Mononuclear cell (primary cell): ENCODE results near the gene POLR3E. TPM values are rescaled to one million over a fixed set of nuclear protein-coding genes. Genes with fewer than 3 reads are reported as not detected.
"Not testable (repeated sequence)": the region's sequence is repeated elsewhere in the genome, so short reads cannot be mapped to it uniquely, and the experiment has no call there.

Experiments
- H3K27me3 ChIP-seq: 2 replicates; pipeline ENCODE4 v1.6.0; 2011; ENCODE audit warnings: low read length, control low read depth; ENCODE audit not compliant: insufficient read depth
- H3K4me1 ChIP-seq: 2 replicates; pipeline ENCODE4 v1.5.1; 2011; ENCODE audit warnings: mild to moderate bottlenecking, low read length, control low read depth; ENCODE audit not compliant: insufficient read depth
- H3K4me3 ChIP-seq: 2 replicates; pipeline ENCODE4 v1.5.1; 2011; ENCODE audit warnings: mild to moderate bottlenecking, low read length, moderate library complexity
- H3K9me3 ChIP-seq: 2 replicates; pipeline ENCODE4 v1.5.1; 2011; ENCODE audit warnings: low read depth, mild to moderate bottlenecking, control low read depth, low read length
- total RNA-seq: library from RNA; depleted of rRNA; stranded (reverse); fragments of >200 nt; gene quantifications from one replicate; pipeline ENCODE4 v1.2.3, GENCODE V29; 2012

POLR3E gene
- total RNA-seq, 1 donor, result 112 TPM

DNA sequence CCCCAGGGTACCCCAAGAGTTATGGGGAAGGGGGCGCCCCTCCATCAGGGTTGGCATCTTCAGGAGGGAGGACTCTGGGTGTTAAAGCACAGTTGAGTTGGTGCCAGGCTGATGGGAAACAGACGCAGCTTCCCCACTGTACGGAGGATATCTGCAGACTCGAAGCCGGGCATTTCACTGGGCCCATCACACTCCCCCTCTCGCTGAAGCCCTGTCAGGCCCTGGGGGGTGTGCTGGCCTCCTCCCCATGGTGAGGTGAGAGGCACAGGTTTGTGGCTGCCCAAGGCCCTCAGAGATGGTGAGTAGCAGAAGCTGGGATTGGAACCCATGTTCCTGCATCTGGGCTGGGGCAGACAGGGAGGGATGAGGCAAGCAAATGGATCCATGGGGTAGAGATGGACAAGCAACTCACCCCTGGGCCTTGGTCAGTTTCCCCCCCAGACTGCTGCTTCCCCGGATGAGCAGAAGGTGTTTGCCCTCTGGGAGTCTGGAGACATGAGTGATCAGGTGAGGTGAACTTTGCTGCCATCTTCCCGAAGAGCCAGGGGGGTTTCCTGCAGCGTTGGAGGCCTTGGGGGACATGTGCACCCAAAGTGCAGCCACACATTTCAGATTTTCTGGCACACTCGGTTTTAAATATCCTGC lies 31.0 kb downstream of the POLR3E start:
- H3K4me3 ChIP-seq, result no peak overlapping the region
- peaks cover 6% of the 10 kb centered on the region for H3K4me1 ChIP-seq
- H3K9me3 ChIP-seq, result no peaks in the 10 kb centered on the region
- no peaks in the 10 kb centered on the region for H3K27me3 ChIP-seq

DNA sequence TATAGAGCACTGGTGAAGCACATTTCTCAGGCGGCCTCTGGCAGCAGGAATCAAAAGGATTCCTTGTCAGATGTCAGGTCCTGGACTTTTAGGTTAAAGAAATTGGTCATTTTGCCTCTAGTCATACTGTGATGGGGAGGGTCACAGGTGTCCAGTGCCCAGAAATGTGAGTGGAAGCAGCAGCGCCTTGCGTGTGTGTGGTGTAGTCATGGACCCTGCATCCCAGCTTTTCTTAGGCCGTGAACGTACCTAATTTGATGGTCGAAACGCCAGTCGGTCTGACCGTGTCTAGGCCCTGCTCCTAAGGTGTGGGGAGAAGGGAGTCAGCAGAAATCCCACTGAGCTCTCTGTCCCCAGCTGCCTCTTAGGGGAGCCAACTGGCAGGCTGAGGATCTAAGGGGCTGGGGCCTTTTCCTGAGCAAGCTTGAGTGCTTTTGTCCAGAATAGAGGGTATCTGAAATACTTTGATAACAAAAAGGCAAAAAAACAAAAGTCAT lies 32.0 kb downstream of the POLR3E start:
- Histone ChIP-seq H3K9me3 (no peaks in the 10 kb centered on the region), H3K4me3 (no peak overlapping the region), H3K4me1 (peaks cover 6% of the 10 kb centered on the region), H3K27me3 (no peaks in the 10 kb centered on the region)

DNA sequence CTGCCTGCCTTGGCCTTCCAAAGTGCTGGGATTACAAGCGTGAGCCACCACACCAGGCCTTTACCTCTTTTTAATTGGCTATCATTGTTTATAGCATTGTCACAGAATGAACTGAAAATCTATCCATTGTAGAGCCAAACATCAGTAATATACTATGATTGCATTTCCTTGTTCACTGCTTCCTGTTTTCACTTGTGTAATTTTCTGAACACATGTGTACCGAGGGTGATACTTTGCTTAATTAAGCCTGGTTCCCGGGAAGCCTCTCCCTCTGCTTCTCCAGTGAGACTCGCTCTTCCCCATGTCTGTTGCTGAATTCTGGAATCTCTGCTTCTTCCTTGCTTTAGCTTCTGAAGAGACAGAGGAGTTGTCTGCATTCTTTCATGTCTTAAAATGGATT lies 33.1 kb downstream of the POLR3E start:
- Histone ChIP-seq H3K4me1 (peaks cover 6% of the 10 kb centered on the region), H3K9me3 (no peaks in the 10 kb centered on the region), H3K4me3 (no peak overlapping the region), H3K27me3 (no peaks in the 10 kb centered on the region)

DNA sequence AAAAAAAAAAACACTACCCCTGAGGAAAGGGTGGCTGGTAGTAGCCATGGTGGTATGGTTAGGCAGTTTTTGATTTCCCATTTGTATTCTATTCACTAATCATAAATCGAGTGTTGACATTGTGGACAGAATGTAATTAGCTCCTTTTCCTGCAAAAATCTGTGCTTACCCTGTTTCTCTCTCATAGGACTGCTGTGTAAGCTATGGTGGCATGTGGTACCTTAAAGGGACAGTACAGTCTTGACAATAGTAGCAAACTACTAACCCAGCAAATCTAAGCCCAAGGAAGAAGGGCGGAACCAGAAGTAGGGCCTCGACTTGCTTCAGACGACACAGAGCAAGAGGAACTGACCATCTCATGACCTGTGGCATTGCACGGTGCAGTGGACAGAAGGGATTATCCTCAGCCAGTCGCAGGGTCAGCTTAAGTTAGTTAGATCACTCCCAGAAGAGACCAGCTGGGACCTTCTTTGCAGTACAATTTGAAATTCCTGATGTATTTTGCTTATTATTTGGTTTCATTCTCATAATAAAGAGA lies 36.3 kb downstream of the POLR3E start:
- Histone ChIP-seq H3K4me1 (peaks cover 6% of the 10 kb centered on the region), H3K27me3 (no peaks in the 10 kb centered on the region), H3K4me3 (no peak overlapping the region), H3K9me3 (peaks cover 23% of the 10 kb centered on the region)

DNA sequence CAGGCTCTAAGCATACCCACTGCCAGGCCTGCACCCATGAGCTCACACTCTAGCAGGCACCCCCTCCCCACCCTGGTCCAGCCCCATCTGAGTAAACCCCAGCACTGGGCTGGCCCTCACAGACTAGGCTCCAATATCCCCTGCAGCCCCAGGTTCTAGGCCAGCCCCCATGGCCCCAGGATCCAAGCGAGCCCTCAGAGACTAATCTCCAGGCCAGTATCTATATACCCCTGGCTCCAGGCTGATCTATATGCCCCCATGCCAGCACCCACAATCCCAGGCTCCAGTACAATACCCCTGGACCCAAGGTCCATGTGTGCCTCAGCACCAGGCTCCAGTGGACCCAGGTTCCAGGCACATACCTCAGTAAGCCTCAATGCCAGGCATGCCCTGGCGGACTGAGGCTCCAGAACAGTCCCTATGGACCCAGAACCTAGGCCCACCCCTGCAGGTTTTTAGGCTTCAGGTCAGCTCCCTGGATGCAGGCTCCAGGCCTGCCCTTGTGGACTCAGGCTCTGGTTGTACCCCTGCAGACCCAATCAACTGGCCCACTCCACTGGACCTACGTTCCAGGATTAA lies 38.5 kb downstream of the POLR3E start:
- Histone ChIP-seq H3K4me1 (no peaks in the 10 kb centered on the region), H3K27me3 (no peaks in the 10 kb centered on the region), H3K4me3 (no peak overlapping the region), H3K9me3 (peaks cover 23% of the 10 kb centered on the region)

DNA sequence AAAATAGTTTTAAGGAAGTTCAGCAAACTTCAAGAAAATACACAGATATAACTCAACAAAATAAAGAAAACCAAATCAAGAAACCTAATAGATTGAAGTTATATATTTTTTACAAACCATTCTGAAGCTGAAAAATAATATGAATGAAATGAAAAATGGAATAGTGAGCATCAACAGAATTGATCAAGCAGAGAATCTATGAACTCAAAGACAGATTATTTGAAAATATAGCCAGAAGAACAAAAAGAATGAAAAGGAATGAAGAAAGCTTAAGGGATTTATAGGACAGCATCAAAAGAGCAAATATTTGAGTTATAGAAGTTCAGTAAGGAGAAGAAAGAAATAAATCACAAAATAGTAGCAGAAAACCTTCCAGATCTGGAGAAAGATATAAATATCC lies 39.4 kb downstream of the POLR3E start:
- H3K4me1 ChIP-seq, result no peaks in the 10 kb centered on the region
- peaks cover 23% of the 10 kb centered on the region for H3K9me3 ChIP-seq
- H3K4me3 ChIP-seq, result no peak overlapping the region

DNA sequence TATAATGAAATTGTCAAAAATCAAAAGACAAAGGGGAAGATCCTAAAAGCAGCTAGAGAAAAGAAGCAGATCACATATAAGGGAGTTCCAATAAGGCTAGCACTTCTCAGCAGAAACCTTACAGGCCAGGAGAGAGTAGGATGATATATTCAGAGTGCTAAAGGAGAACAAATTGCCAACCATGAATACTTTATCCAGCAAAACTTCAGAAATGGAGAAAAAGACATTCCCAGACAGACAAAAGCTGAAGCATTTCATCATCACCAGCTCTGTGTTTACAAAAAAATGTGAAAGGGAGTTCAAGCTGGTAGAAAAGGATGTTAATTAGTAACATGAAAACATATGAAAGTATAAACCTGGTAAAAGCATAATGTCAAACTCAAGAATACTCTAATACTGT lies 39.8 kb downstream of the POLR3E start:
- peaks cover 23% of the 10 kb centered on the region for H3K9me3 ChIP-seq
- H3K27me3 ChIP-seq, result no peaks in the 10 kb centered on the region
- H3K4me3 ChIP-seq, result no peak overlapping the region
- H3K4me1 ChIP-seq, result no peaks in the 10 kb centered on the region

More for the DNA sequence above, 39.4 kb downstream of the POLR3E start:
- no peaks in the 10 kb centered on the region for H3K27me3 ChIP-seq

DNA sequence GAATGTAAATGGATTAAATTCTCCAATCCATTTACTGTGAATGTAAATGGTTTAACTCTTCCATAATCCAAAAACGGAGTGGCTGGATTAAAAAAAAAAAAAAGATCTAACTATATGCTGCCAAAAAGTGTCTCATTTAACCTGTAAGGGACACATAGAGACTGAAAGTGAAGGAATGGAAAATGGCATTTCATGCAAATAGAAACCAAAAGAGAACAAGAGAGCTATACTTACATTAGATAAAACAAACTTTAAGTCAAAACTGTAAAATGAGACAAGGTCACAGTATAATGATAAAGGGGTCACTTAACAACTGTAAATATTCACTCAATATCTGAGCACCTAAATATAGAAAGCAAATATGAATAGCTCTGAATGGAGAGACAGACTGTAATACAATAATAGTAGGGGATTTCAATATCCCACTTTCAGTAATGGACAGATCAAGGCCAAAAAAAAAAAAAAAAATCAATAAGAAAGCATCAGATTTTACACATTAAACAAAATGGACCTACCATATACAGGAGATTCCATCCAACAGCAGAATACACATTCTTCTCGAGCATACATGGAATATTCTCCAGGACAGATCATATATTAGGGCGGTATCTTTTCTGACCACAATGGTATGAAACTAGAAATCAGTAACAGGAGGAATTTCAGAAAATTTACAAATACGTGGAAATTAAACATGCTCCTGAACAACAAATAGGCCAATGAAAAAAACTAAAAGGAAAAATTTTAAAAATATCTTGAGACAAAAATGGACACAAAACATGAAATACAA lies 40.8 kb downstream of the POLR3E start:
- peaks cover 23% of the 10 kb centered on the region for H3K9me3 ChIP-seq
- H3K27me3 ChIP-seq, result no peaks in the 10 kb centered on the region
- H3K4me1 ChIP-seq, result no peaks in the 10 kb centered on the region
- no peak overlapping the region for H3K4me3 ChIP-seq

DNA sequence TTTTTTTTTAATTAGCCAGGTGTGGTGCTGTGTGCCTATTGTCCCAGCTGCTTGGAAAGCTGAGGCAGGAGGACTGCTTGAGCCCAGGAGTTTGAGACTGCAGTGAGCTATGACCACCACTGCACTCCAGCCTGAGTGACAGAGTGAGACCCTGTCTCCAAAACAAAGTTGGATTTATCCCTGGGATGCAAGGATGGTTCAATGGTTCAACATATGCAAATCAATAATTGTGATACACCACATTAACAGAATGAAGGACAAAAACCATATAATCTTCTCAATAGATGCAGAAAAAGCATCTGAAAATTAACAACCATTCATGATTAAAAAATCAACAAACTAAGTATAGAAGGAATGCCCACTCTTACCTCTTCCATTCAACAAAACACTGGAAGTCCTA lies 43.7 kb downstream of the POLR3E start:
- no peaks in the 10 kb centered on the region for H3K4me1 ChIP-seq
- no peaks in the 10 kb centered on the region for H3K27me3 ChIP-seq
- H3K4me3 ChIP-seq, result no peak overlapping the region
- H3K9me3 ChIP-seq, result peaks cover 22% of the 10 kb centered on the region

DNA sequence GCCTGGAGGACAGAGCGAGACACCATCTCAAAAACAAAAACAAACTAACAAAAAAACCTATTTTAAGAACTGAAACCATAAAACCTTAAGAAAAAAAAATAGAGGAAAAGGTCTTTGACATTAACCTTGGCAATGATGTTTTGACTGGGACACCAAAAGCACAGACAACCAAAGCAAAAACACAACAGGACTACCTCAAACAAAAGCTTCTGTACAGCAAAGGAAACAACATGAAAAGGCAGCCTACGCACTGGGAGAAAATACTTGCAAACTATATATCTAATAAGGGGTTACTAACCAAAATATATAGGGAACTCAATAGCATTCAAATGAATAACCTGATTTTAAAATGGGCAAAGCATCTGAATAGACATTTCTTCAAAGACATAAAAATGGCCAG lies 44.9 kb downstream of the POLR3E start:
- Histone ChIP-seq H3K9me3 (peaks cover 10% of the 10 kb centered on the region), H3K27me3 (no peaks in the 10 kb centered on the region), H3K4me3 (no peak overlapping the region), H3K4me1 (no peaks in the 10 kb centered on the region)

DNA sequence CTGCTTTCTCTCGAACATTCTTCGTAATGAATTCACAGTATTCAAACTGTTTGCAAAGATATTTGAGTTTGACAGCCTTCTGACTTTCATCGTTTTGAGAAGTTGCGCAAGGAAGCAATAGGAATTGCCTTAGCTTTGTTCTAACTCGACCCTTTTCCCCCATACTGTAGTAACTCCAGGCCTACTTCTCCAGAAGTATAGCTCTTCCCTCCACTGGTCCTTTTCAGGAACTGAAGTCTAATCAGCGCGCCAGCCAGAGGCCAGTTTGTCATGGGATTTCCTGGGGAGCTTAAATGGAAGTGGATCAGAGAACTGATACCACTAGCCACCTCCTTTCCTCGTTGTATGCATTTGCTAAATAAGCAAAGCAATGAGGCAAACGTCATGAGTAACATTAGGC lies 49.3 kb downstream of the POLR3E start:
- Histone ChIP-seq H3K4me3 (no peak overlapping the region), H3K9me3 (no peaks in the 10 kb centered on the region), H3K4me1 (no peaks in the 10 kb centered on the region)

DNA sequence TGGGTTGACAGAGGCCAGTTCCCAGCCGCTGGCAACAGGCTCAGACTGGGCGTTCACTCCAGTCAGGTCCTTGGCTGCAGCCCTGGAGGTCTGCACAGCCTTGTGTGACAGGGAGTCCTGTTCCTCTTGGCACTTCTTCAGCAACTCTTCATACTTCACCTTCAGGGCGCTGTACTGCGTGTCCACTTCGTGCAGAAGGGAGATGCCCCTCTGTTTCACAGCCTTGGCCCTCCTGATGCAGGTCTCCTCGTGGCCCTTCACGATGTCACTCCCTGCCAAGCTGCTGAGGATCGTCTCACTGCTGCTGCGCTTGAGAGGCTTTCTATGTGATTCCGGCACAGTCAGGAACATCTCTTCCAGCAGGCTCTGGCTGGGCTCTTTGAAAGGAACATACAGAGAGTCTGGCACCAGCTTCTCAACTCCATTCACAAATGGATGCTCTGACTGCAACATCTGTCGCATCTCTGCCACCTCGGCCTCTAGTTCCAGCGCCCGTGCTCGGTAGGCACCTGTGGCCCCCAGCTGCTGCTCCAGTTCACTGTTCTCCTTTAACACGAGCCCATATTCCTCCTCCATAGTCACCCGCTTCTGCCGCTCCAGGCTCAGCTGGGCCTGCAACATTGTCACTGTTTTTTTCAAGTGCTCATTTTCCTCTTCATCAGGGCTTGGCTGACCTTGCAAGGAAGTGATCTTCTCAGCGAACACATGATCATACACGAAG lies 50.1 kb downstream of the POLR3E start:
- Histone ChIP-seq H3K4me1 (peaks cover 1% of the 10 kb centered on the region), H3K27me3 (no peaks in the 10 kb centered on the region), H3K9me3 (no peaks in the 10 kb centered on the region), H3K4me3 (no peak overlapping the region)

More for the DNA sequence above, 49.3 kb downstream of the POLR3E start:
- no peaks in the 10 kb centered on the region for H3K27me3 ChIP-seq

DNA sequence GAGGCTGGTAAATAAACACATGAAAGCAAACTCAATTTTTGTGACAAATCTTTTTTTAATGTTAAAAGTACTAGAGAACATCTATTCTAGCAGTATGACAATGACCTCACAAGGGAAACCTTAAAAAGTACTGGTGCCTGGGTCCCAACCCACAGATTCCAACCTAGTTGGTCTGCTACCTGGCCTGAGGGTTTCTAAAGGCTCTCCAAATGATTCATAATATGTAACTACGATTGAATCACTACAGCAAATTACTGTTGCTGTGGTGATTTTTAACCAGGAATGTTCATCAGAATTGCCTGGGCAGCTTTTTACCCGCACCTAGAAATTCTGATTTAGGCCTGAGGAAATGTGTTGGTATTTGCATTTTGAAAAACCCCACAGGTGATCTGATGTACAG lies 51.1 kb downstream of the POLR3E start:
- H3K4me1 ChIP-seq, result peaks cover 11% of the 10 kb centered on the region
- no peaks in the 10 kb centered on the region for H3K9me3 ChIP-seq
- no peaks in the 10 kb centered on the region for H3K27me3 ChIP-seq
- H3K4me3 ChIP-seq, result no peak overlapping the region

DNA sequence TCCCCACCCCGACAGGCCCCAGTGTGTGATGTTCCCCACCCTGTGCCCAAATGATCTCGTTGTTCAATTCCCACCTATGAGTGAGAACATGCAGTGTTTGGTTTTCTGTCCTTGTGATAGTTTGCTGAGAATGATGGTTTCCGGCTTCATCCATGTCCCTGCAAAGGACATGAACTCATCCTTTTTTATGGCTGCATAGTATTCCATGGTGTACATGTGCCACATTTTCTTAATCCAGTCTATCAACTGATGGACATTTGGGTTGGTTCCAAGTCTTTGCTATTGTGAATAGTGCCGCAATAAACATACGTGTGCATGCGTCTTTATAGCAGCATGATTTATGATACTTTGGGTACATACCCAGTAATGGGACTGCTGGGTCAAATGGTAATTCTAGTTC lies 53.8 kb downstream of the POLR3E start:
- H3K4me1 ChIP-seq, result peaks cover 34% of the 10 kb centered on the region
- H3K4me3 ChIP-seq, H3K9me3 ChIP-seq, H3K27me3 ChIP-seq: not testable (repeated sequence)

DNA sequence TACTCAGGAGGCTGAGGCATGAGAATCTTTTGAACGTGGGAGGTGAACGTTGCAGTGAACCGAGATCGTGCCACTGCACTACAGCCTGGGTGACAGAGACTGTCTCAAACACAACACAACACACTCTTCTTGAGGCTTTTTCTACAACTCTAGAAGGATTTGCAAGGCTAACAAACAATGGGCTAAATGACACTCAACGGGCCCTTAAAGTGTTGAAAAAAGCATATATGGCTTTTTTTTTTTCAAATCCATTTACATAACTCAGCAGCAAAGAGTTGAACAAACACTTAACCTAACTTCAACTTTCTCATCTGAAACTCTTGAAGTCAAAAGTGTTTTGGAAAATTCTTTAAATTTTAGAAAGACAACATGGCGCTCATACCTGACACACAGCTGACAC lies 54.9 kb downstream of the POLR3E start:
- H3K27me3 ChIP-seq, result no peaks in the 10 kb centered on the region
- H3K4me1 ChIP-seq, result peaks cover 43% of the 10 kb centered on the region
- no peak overlapping the region for H3K4me3 ChIP-seq
- H3K9me3 ChIP-seq, result no peaks in the 10 kb centered on the region
